AG09309 (cell line): Measurements from ENCODE around the gene PLA2G4C.

Experiments used
- DNase-seq: peaks from one replicate; pipeline ENCODE4 v3.0.0-alpha.2; 2010; ENCODE audit warnings: low read depth
- H3K4me3 ChIP-seq: 2 replicates; pipeline ENCODE4 v1.5.1; 2011; ENCODE audit warnings: mild to moderate bottlenecking, low read depth, low read length, moderate library complexity; ENCODE audit not compliant: control insufficient read depth
- TF ChIP-seq, protein P1 (sequence below): IDR thresholded peaks from 2 replicates; pipeline ENCODE4 v1.5.1; 2011; ENCODE audit warnings: mild to moderate bottlenecking, low read depth, low read length, inconsistent platforms; ENCODE audit not compliant: insufficient read depth, control insufficient read depth; ENCODE audit errors: missing control alignments

Gene PLA2G4C

DNA sequence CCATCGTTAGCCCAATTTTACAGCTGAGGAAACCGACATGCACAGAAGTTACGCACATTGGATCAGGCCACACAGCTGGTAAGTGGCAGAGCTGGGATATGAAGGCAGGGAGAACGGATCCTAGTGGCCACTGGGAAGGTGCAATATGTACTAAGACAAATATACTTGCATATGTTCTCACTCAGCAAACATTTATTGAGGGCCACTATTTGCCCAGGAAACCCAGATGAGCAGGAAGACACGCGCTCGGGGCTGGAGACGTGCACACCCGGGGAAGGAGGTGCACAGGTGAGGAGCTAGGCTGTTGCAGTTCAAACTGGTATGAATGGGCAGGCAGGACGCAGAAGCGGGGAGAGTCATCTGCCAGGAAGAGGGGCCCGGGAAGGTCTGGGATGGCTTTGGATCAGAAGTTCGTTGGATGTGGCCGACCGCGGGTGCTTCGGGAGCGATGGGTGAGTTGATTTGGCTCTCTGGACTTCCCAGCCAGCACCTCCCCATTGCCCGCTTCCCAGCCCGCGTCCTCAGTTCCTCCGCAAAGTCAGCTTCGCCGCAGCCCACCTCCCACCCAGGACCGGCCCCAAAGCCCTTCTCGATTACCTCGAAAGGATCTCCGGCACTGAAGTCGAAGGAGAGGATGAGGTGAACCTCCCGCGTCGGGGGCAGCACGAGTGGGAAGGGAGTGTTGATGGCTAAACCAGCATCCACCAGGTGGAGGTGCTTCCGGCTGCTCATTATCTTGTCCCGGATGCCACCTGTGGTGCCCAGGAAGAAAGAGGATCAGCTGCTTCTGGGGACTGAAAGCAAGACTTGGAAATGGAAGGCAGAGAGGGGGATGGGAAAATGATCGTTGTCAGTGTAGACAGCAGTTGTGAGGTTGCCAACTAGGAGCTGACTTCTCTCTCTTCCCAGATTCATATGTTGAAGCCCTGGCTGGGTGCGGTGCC is 48.9 kb downstream of the PLA2G4C start:
- no peak for DNase-seq
- H3K4me3 ChIP-seq: no peak overlapping the region
- TF ChIP-seq, protein P1, sequence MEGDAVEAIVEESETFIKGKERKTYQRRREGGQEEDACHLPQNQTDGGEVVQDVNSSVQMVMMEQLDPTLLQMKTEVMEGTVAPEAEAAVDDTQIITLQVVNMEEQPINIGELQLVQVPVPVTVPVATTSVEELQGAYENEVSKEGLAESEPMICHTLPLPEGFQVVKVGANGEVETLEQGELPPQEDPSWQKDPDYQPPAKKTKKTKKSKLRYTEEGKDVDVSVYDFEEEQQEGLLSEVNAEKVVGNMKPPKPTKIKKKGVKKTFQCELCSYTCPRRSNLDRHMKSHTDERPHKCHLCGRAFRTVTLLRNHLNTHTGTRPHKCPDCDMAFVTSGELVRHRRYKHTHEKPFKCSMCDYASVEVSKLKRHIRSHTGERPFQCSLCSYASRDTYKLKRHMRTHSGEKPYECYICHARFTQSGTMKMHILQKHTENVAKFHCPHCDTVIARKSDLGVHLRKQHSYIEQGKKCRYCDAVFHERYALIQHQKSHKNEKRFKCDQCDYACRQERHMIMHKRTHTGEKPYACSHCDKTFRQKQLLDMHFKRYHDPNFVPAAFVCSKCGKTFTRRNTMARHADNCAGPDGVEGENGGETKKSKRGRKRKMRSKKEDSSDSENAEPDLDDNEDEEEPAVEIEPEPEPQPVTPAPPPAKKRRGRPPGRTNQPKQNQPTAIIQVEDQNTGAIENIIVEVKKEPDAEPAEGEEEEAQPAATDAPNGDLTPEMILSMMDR: no peak

DNA sequence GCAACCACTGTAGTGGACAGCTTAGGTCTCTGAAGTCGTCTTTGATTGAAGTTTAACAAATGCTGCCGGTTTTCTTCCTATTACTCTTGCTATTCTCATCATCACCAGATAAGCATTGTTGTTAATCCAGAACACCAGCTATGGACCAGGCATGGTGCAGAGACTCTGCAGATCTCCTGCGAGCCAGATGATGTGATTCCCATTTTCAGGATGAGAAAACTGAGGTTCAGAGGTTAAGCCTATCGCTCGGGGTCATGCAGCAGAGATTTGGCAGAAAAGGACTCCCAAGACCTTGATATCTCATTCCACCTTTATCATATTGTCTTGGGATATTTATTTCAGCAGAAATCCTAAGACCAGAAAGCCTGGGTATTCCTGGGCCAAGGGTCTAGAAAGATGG is 50.2 kb downstream of the PLA2G4C start:
- H3K4me3 ChIP-seq: no peak overlapping the region
- TF ChIP-seq, protein P1: no peak
- DNase-seq: no peak

DNA sequence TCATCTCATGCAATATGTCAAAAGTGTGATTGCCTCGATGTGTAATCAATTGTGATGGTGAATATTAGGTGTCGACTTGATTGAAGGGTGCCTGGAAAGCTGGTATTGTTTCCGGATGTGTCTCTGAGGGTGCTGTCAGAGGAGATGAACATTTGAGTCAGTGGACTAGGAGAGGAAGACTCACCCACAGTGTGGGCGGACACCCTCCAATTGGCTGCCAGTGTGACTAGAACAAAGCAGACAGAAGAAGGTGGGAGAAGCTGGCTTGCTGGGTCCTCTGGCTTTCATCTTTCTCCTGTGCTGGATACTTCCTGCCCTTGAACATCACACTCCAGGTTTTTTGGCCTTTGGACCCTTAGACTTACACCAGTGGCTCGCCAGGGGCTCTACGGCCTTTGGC is 51.3 kb downstream of the PLA2G4C start:
- no peak for DNase-seq
- TF ChIP-seq, protein P1: no peak
- no peak overlapping the region for H3K4me3 ChIP-seq

DNA sequence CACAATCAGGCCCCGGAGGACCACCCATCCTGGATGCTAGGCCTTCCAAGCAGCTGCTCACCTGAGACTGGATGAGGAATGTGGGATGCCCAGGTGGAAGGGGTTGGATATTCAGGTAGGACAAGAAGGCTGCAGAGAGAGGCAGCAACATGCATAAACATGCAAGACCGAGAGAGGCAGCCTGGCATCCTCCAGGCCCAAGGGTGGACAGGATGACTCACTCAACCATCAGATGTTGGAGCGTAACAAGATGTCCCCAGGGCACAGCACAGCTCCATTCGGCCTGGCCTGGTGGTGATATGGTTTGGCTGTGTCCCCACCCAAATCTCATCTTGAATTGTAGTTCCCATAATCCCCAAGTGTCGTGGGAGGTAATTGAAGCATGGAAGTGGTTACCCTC is 56.8 kb downstream of the PLA2G4C start:
- H3K4me3 ChIP-seq: no peak overlapping the region
- no peak for DNase-seq
- TF ChIP-seq, protein P1: no peak

DNA sequence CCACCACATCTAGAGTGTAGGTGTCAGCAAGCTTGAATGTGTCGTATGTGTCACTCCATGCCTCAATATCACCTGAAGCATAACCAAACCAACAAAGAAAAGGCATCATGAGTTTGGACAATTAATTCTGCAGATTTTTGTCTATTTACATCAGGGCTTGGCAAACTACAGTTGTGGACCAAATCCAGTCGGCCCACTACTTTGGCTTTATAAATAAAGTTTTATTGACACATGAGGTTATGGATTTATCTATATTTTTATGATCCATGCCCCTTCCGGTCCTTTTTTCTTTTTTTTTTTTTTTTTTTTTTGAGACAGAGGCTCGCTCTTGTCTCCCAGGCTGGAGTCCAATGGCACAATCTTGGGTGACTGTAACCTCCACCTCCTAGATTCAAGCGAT is 57.5 kb downstream of the PLA2G4C start:
- DNase-seq: no peak
- H3K4me3 ChIP-seq: no peak overlapping the region
- TF ChIP-seq, protein P1: no peak

DNA sequence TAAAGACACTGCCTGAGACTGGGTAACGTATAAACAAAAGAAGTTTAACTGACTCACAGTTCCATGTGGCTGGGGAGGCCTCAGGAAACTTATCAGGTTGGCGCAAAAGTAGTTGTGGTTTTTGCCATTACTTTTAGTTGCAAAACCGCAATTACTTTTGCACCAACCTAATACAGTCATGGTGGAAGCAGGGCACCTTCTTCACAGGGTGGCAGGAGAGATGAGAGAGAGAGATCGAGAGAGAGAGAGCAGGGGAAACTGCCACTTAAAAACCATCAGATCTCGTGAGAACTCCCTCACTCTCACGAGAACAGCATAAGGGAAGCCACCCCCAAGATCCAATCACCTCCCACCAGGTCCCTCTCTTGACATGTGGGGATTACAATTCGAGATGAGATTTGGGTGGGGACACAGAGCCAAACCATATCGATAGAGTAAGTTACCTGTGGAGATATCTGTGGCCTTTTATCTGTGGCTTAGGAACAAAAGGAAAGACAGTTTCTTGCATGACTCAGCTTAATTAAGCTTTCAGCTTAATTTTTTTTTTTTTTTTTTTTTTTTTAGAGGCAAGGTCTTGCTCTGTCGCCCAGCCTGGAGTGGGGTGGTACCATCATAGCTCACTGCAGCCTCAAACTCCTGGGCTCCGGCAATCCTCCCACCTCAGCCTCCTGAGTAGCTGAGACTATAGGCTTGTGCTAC is 59.1 kb downstream of the PLA2G4C start:
- DNase-seq: no peak
- no peak overlapping the region for H3K4me3 ChIP-seq
- TF ChIP-seq, protein P1: no peak
